ENCODE data around the gene GNB1. TPM values are rescaled to one million over a fixed set of nuclear protein-coding genes. Genes with fewer than 3 reads are reported as not detected.

The GNB1 gene
- 140 and 180 TPM in 2 replicates for total RNA-seq

GRCh38 chr1:1890506-1891348, at the start of gene GNB1:
Gene GNB1 (minus strand): TSS chr1:1891087. CDS start chr1:1825453, 65,634 bp downstream.

DNA sequence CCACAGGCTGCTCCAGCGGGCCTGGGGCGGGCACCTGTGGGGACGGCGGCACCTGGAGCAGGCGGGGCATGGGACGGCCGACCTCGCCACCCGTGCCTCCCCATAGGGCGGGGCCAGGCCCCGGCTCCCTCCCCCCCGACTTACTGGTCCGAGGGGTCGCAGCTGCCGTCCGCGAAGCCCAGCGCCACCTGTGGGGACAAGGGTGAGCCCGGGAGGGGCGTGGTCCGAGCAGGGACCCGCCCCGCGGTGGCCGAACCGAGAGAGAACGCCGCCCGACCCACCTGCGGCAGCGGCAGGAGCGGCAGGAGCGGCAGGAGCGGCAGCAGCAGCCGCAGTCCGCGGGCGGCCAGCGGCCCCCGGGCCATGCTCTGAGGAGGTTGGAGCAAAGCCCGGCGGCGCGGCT, 28.0 kb upstream of the GNB1 start, which contains the start of gene TMEM52:
TSS of gene TMEM52 (minus strand) at position 379 of the 403 bp plus-strand sequence. CDS start at position 365, 14 bp downstream.

GRCh38 chr1:1914971-1915692, 24.2 kb upstream of the GNB1 start, which contains the start of gene CALML6:
Gene CALML6 (plus strand): TSS chr1:1915260. CDS start chr1:1915281, 21 bp downstream.

GRCh38 chr1:1777950-1778662, 112.8 kb downstream of the GNB1 start, which contains the start of gene NADK:
Gene NADK (minus strand): TSS chr1:1778470. CDS start chr1:1765406, 13,064 bp downstream.

Other genes with a start within 250 kb of the GNB1 start
- gene CDK11B, start 232.1 kb downstream of the GNB1 start, total RNA-seq: 9.6 and 14.5 TPM in 2 replicates
- gene SLC35E2B, start 198.3 kb downstream of the GNB1 start, total RNA-seq: 34.1 and 59.7 TPM in 2 replicates
- gene CDK11A, start 166.7 kb downstream of the GNB1 start, total RNA-seq: 5.2 and 17.6 TPM in 2 replicates
- gene NADK, start 112.6 kb downstream of the GNB1 start, total RNA-seq: 38.8 and 45.2 TPM in 2 replicates
- not detected in 2 replicates for gene CALML6, start 24.2 kb upstream of the GNB1 start, total RNA-seq
- gene TMEM52, start 28.2 kb upstream of the GNB1 start, total RNA-seq: 0.65 and 4.5 TPM in 2 replicates
- gene CFAP74, start 112.7 kb upstream of the GNB1 start, total RNA-seq: not detected in 2 replicates
- gene GABRD, start 128.3 kb upstream of the GNB1 start, total RNA-seq: not detected in 2 replicates
- gene PRKCZ, start 159.3 kb upstream of the GNB1 start, total RNA-seq: 0.64 and 3.2 TPM in 2 replicates